Colonic mucosa (tissue), 4 donors: ENCODE data around the gene PTRHD1. TPM values are rescaled to one million over a fixed set of nuclear protein-coding genes. Genes with fewer than 3 reads are reported as not detected.

Experiments used
- DNase-seq: peaks from one replicate; pipeline ENCODE4 v3.0.0-alpha.2; 2020
- H3K27ac ChIP-seq: fragments of 200-600 bp; one replicate; pipeline ENCODE4 v1.8.0; 2021
- H3K27me3 ChIP-seq: fragments of 200-600 bp; one replicate; pipeline ENCODE4 v1.8.0; 2021
- H3K36me3 ChIP-seq: fragments of 200-600 bp; one replicate; pipeline ENCODE4 v1.8.0; 2021
- H3K4me1 ChIP-seq: fragments of 200-600 bp; one replicate; pipeline ENCODE4 v1.8.0; 2021; ENCODE audit warnings: mild to moderate bottlenecking
- H3K4me3 ChIP-seq: fragments of 200-600 bp; one replicate; pipeline ENCODE4 v1.8.0; 2021
- H3K9ac ChIP-seq, 2 donors: one replicate each; pipeline ENCODE4 v1.7.0; 2013; ENCODE audit warnings: control low read depth in 2 of 2, low read depth in 2 of 2, low read length in 2 of 2
- H3K9me3 ChIP-seq: fragments of 200-600 bp; one replicate; pipeline ENCODE4 v1.8.0; 2021
- CTCF ChIP-seq: fragments of 200-600 bp; IDR thresholded peaks from one replicate; pipeline ENCODE4 v1.8.0; 2022; ENCODE audit warnings: antibody characterized with exemption, mild to moderate bottlenecking
- intact Hi-C: fragments of 100-400 bp; cut with DNase I; formaldehyde crosslinking; loops from one replicate; pipeline ENCODE4 v1.14.1; 2022
- total RNA-seq, 2 donors: library from RNA; stranded (reverse); fragmentation: NEBNext Ultra II Directional in 1 of 2; extraction: Animal tissue kit (Norgen Biotek cat#: 25700) in 1 of 2; gene quantifications; one replicate each; pipeline ENCODE4 v1.2.1, GENCODE V29; 2021
- donor health status: healthy.
- donor health status: DM: no; HTN: no; CAD: no.
- donor health status: DM: no; HTN: no; CAD: no.

Gene PTRHD1
- total RNA-seq, 2 donors from 2014 or later, result 38.2 to 47.6 TPM

DNA sequence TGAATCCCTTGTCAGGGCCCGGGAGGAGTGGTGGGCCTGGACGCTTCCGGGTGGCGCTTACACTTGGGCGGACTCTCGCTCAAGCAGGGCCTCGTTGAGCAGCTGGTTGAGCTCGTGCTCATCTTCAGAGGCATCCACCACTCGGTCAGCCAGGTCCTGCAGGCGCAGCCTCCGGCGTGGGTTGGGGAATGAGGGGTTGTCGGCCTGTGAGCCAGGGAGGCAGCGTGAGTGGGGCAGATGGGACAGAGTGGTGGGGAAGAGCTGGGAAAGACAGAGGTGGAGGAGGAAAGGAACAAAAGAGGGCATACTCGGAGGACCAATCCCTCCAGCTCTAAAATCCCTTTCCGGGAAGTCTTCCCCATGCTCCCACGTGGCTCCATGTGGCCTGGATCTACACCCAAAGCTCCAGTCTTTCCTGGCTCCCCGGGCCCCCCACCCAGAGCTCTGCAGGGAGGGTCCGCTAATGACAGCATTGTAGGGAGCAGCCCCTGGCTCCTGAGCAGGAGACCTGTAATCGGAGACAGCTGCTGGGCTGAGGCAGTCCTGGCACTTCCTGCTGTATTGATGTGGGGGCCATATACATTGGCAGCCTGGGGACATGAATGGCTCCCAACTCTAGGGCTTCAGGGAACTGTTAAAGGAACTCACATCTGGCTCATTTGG is 41.7 kb upstream of the PTRHD1 start:
- Histone ChIP-seq H3K9me3 (no peaks in the 10 kb centered on the region), H3K27me3 (no peaks in the 10 kb centered on the region), H3K4me1 (no peaks in the 10 kb centered on the region), H3K4me3 (no peak overlapping the region), H3K27ac (no peak overlapping the region), H3K36me3 (no peaks in the 10 kb centered on the region), H3K9ac (no peak overlapping the region)
- no peak for DNase-seq
- TF ChIP-seq CTCF, result no peak
- intact Hi-C loops, result no loop called here

GRCh38 chr2:24833821-24834732 is 40.9 kb upstream of the PTRHD1 start:
- DNase-seq, result no peak
- H3K4me3 ChIP-seq, result no peak overlapping the region
- no peak for TF ChIP-seq CTCF
- intact Hi-C loops, result no loop called here
- H3K9me3 ChIP-seq, result no peaks in the 10 kb centered on the region
- no peaks in the 10 kb centered on the region for H3K36me3 ChIP-seq
- H3K9ac ChIP-seq, result no peak overlapping the region
- H3K27me3 ChIP-seq, result no peaks in the 10 kb centered on the region
- no peak overlapping the region for H3K27ac ChIP-seq
- H3K4me1 ChIP-seq, result no peaks in the 10 kb centered on the region

- H3K4me1 ChIP-seq, result no peaks in the 10 kb centered on the region
- H3K36me3 ChIP-seq, result no peaks in the 10 kb centered on the region
- DNase-seq, result no peak
- intact Hi-C loops, result no loop called here
- H3K9me3 ChIP-seq, result no peaks in the 10 kb centered on the region
- H3K27me3 ChIP-seq, result no peaks in the 10 kb centered on the region
- no peak overlapping the region for H3K27ac ChIP-seq
- no peak overlapping the region for H3K9ac ChIP-seq
- no peak for TF ChIP-seq CTCF
- no peak overlapping the region for H3K4me3 ChIP-seq
These were observed 39.9 kb upstream of the PTRHD1 start for GRCh38 chr2:24832931-24833701.

GRCh38 chr2:24832521-24832920 is 39.3 kb upstream of the PTRHD1 start:
- no peak for TF ChIP-seq CTCF
- no peaks in the 10 kb centered on the region for H3K36me3 ChIP-seq
- no peak overlapping the region for H3K4me3 ChIP-seq
- intact Hi-C loops, result no loop called here
- no peaks in the 10 kb centered on the region for H3K9me3 ChIP-seq
- no peaks in the 10 kb centered on the region for H3K4me1 ChIP-seq
- no peaks in the 10 kb centered on the region for H3K27me3 ChIP-seq
- no peak overlapping the region for H3K27ac ChIP-seq
- no peak for DNase-seq
- H3K9ac ChIP-seq, result no peak overlapping the region

DNA sequence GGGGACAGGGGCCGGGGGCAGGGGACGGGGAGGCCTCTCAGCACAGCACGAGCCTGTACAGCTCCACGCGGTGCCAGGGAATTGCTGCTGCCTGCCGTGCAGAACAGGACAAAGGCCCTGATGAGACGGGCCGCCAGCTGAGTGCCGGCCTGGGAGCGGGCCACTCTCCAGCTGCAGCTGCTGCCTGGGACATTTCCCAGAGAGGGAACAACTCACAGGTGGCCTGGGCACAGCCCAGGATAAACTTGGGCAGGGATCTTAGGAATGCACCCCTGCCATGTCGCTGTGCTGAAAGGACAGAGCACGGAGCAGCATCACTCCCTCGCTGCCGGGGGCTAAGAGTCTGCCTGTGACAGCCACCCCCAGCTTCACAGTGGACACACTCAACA is 38.9 kb upstream of the PTRHD1 start:
- no peak for TF ChIP-seq CTCF
- intact Hi-C loops, result no loop called here
- H3K9ac ChIP-seq, result no peak overlapping the region
- no peak overlapping the region for H3K27ac ChIP-seq
- H3K4me1 ChIP-seq, result no peaks in the 10 kb centered on the region
- no peak for DNase-seq
- H3K27me3 ChIP-seq, result no peaks in the 10 kb centered on the region
- H3K9me3 ChIP-seq, result no peaks in the 10 kb centered on the region
- no peaks in the 10 kb centered on the region for H3K36me3 ChIP-seq
- H3K4me3 ChIP-seq, result no peak overlapping the region
